Astrocyte (in vitro differentiated cells and primary cell): ENCODE results near the gene PRRG2.

ENCODE experiments used
- EZH2 ChIP-seq: IDR thresholded peaks from 2 replicates; pipeline ENCODE4 v1.6.1; 2012; ENCODE audit warnings: mild to moderate bottlenecking, low read length, inconsistent platforms; ENCODE audit not compliant: insufficient read depth
- TF ChIP-seq, protein P1 (sequence below): IDR thresholded peaks from 2 replicates; pipeline ENCODE4 v1.5.1; 2011; ENCODE audit warnings: low read depth, mild to moderate bottlenecking, inconsistent platforms, low read length, moderate library complexity; ENCODE audit not compliant: insufficient read depth

DNA sequence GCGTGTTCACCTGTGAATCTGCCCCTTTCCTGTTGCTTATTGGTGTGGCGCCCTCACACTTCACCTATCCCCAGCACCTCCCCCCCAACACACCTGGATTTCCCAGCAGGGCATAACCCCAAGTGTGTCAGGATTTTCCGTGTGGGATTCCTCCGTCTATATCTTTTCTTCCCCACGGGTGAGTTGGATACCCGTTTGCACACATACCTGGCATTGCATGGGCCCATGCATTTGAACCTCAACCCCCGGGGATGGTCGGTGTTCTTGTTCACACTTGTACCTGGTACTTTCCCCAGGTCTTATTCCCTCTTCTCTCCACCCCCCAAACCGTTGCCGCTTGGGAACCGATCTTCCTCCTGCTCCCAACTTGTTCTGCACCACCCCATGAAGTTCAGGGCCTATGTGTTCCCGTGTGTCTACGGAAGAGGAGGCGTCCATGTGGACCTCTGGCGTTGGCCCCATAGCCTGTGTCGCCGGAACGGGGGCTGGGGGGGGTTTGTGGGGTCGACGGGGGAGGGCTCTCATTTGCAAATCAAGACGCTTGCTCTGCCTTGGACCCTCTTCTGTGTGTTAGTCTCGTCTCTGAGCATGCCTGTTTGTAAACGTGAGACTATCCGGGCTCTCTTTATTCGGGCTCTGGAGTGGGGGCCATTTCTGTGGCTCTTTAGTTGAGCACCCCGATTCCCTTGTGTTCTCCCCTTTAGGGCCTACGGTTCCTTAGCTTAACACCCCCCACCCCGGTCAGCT, 11.5 kb downstream of the PRRG2 start:
- TF ChIP-seq, protein P1, sequence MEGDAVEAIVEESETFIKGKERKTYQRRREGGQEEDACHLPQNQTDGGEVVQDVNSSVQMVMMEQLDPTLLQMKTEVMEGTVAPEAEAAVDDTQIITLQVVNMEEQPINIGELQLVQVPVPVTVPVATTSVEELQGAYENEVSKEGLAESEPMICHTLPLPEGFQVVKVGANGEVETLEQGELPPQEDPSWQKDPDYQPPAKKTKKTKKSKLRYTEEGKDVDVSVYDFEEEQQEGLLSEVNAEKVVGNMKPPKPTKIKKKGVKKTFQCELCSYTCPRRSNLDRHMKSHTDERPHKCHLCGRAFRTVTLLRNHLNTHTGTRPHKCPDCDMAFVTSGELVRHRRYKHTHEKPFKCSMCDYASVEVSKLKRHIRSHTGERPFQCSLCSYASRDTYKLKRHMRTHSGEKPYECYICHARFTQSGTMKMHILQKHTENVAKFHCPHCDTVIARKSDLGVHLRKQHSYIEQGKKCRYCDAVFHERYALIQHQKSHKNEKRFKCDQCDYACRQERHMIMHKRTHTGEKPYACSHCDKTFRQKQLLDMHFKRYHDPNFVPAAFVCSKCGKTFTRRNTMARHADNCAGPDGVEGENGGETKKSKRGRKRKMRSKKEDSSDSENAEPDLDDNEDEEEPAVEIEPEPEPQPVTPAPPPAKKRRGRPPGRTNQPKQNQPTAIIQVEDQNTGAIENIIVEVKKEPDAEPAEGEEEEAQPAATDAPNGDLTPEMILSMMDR: no peak
- no peak for TF ChIP-seq EZH2
